RWPE2 (cell line): Measurements from ENCODE around the gene RPTOR.
A peak's percentile ranks its signal among the peaks of the same experiment; 100 is the strongest.

Experiments used
- ATAC-seq: fragments of 200-7000 bp; cut with Tn5 transposase; 3 replicates; pipeline ENCODE4 v1.9.1; 2021; ENCODE audit warnings: low read depth
- DNase-seq: peaks from one replicate; pipeline ENCODE4 v3.0.0-alpha.2; 2020; ENCODE audit warnings: low spot score
- H3K27ac ChIP-seq: fragments of 450-650 bp; 2 replicates; pipeline ENCODE4 v1.5.1; 2017; ENCODE audit warnings: mild to moderate bottlenecking; ENCODE audit not compliant: poor library complexity, severe bottlenecking
- H3K27me3 ChIP-seq: fragments of 250-450 bp; sonication (Bioruptor Pico); 2 replicates; pipeline ENCODE4 v1.5.1; 2021; ENCODE audit warnings: mild to moderate bottlenecking, moderate library complexity; ENCODE audit not compliant: insufficient read depth, poor library complexity, severe bottlenecking
- H3K36me3 ChIP-seq: fragments of 250-450 bp; sonication (Bioruptor Pico); 2 replicates; pipeline ENCODE4 v1.5.1; 2020; ENCODE audit warnings: low read depth, mild to moderate bottlenecking, moderate library complexity
- H3K4me1 ChIP-seq: fragments of 250-450 bp; sonication (Bioruptor Pico); 2 replicates; pipeline ENCODE4 v1.5.1; 2021; ENCODE audit warnings: mild to moderate bottlenecking, moderate library complexity; ENCODE audit not compliant: insufficient read depth, poor library complexity, severe bottlenecking
- H3K4me3 ChIP-seq: fragments of 250-450 bp; sonication (Bioruptor Pico); 2 replicates; pipeline ENCODE4 v1.5.1; 2021; ENCODE audit warnings: mild to moderate bottlenecking, moderate library complexity; ENCODE audit not compliant: severe bottlenecking
- H3K9me3 ChIP-seq: fragments of 250-450 bp; sonication (Bioruptor Pico); 2 replicates; pipeline ENCODE4 v1.5.1; 2021; ENCODE audit warnings: mild to moderate bottlenecking, moderate library complexity; ENCODE audit not compliant: severe bottlenecking
- CTCF ChIP-seq: fragments of 450-650 bp; IDR thresholded peaks from one replicate; pipeline ENCODE4 v1.5.1; 2017; ENCODE audit warnings: mild to moderate bottlenecking, moderate library complexity; ENCODE audit not compliant: poor library complexity, severe bottlenecking

The RPTOR gene

GRCh38 chr17:80807014-80807413, 262.4 kb downstream of the RPTOR start:
- no peak for ATAC-seq
- Histone ChIP-seq H3K36me3 (peaks cover under 1% of the 10 kb centered on the region; the same call in 1 of the 2 replicates), H3K27ac (no peak overlapping the region), H3K9me3 (peaks cover 3% of the 10 kb centered on the region), H3K27me3 (no peaks in the 10 kb centered on the region), H3K4me1 (no peaks in the 10 kb centered on the region), H3K4me3 (no peak overlapping the region)
- no peak for TF ChIP-seq CTCF
- DNase-seq = no peak

GRCh38 chr17:80807882-80808281, 263.2 kb downstream of the RPTOR start:
- no peak overlapping the region for H3K27ac ChIP-seq
- no peaks in the 10 kb centered on the region for H3K27me3 ChIP-seq
- H3K4me3 ChIP-seq = no peak overlapping the region
- TF ChIP-seq CTCF = no peak
- no peaks in the 10 kb centered on the region for H3K4me1 ChIP-seq
- peaks cover 3% of the 10 kb centered on the region for H3K9me3 ChIP-seq
- H3K36me3 ChIP-seq = peaks cover 9% of the 10 kb centered on the region; the same call in 1 of the 2 replicates
- DNase-seq (no peak), ATAC-seq (no peak)

GRCh38 chr17:80811181-80812105, 266.8 kb downstream of the RPTOR start:
- no peaks in the 10 kb centered on the region for H3K9me3 ChIP-seq
- H3K4me3 ChIP-seq = no peak overlapping the region
- H3K27ac ChIP-seq = no peak overlapping the region
- ATAC-seq = no peak
- no peak for TF ChIP-seq CTCF
- peaks cover 10% of the 10 kb centered on the region; the same call in 1 of the 2 replicates for H3K36me3 ChIP-seq
- H3K27me3 ChIP-seq = no peaks in the 10 kb centered on the region
- H3K4me1 ChIP-seq = no peaks in the 10 kb centered on the region
- peak; percentile 46 for DNase-seq

- Histone ChIP-seq H3K27me3 (no peaks in the 10 kb centered on the region), H3K9me3 (no peaks in the 10 kb centered on the region), H3K4me1 (peaks cover under 1% of the 10 kb centered on the region), H3K36me3 (peaks cover 10% of the 10 kb centered on the region; the same call in 1 of the 2 replicates), H3K4me3 (no peak overlapping the region), H3K27ac (no peak overlapping the region)
- DNase-seq (peak; percentile 26), ATAC-seq (no peak)
- no peak for TF ChIP-seq CTCF
Observed at GRCh38 chr17:80812362-80813088, 267.9 kb downstream of the RPTOR start.
